ENCODE data around the gene NHS.

- TF ChIP-seq ELF1 (CRISPR knock-in tag; IDR thresholded peaks at IDR 0.05) (no peak), MYC (CRISPR knock-in tag; IDR thresholded peaks at IDR 0.05; ENCODE audit: borderline replicate concordance) (no peak), POLR2A (IDR thresholded peaks at IDR 0.05; ENCODE audit: insufficient read depth in 1 of 2, low read depth in 2 of 2, low read length in 2 of 2) (no peak), MAX (IDR thresholded peaks at IDR 0.05) (no peak), NFIC (IDR thresholded peaks at IDR 0.05; ENCODE audit: low read length) (no peak), ZBTB34 (CRISPR knock-in tag; IDR thresholded peaks at IDR 0.05) (no peak), ZBTB10 (CRISPR knock-in tag; IDR thresholded peaks at IDR 0.05; ENCODE audit: borderline replicate concordance) (no peak), CTCF (CRISPR knock-in tag; IDR thresholded peaks at IDR 0.05) (no peak), FIP1L1 (IDR thresholded peaks at IDR 0.05; ENCODE audit: borderline replicate concordance, insufficient read depth, low read depth, low read length) (no peak), PTBP1 (IDR thresholded peaks at IDR 0.05; ENCODE audit: low read depth, low read length, poor library complexity, severe bottlenecking) (no peak), ZBTB33 (CRISPR knock-in tag; IDR thresholded peaks at IDR 0.05) (no peak), ZFYVE20 (CRISPR knock-in tag; IDR thresholded peaks at IDR 0.05; ENCODE audit: borderline replicate concordance, low read depth) (no peak)
Observed at GRCh38 chrX:17669891-17670290, 294.9 kb downstream of the NHS start.
